CD8-positive, alpha-beta memory T cell (primary cell): ENCODE measurements around the gene BCL2L1. TPM values are rescaled to one million over a fixed set of nuclear protein-coding genes. Genes with fewer than 3 reads are reported as not detected.

ENCODE experiments used
- polyA plus RNA-seq: library from polyadenylated mRNA; unstranded; fragments of 300-500 nt; fragmentation: Illumina TruSeq; gene quantifications from one replicate; pipeline ENCODE4 v1.2.3, GENCODE V29; 2021
- total RNA-seq, 2 experiments: library from RNA; stranded (reverse); gene quantifications; one replicate each; pipeline ENCODE4 v1.2.3, GENCODE V29; 2021

BCL2L1 gene
- total and polyA plus RNA-seq, 3 experiments from 2014 or later = 32.1 to 328 (median 328) TPM

Other genes with a start within 250 kb of the BCL2L1 start
- gene DEFB124, start 247.7 kb downstream of the BCL2L1 start, total RNA-seq = not detected
- gene DEFB124, start 247.7 kb downstream of the BCL2L1 start, polyA plus RNA-seq = not detected
- not detected for gene REM1, start 247.6 kb downstream of the BCL2L1 start, total RNA-seq
- not detected for gene REM1, start 247.6 kb downstream of the BCL2L1 start, polyA plus RNA-seq
- 100 to 1,000 TPM; 153 to 167 TPM for gene HM13, start 208.4 kb downstream of the BCL2L1 start, total RNA-seq
- 166 TPM for gene HM13, start 208.4 kb downstream of the BCL2L1 start, polyA plus RNA-seq
- gene ID1, start 117.6 kb downstream of the BCL2L1 start, total RNA-seq = under 1 TPM; 0.55 to 0.72 TPM
- 2.2 TPM for gene ID1, start 117.6 kb downstream of the BCL2L1 start, polyA plus RNA-seq
- gene COX4I2, start 85.0 kb downstream of the BCL2L1 start, total RNA-seq = not detected
- gene COX4I2, start 85.0 kb downstream of the BCL2L1 start, polyA plus RNA-seq = not detected
- 10 to 100 TPM; 60.3 to 62.7 TPM for gene TPX2, start 16.4 kb upstream of the BCL2L1 start, total RNA-seq
- 1.1 TPM for gene TPX2, start 16.4 kb upstream of the BCL2L1 start, polyA plus RNA-seq
- gene MYLK2, start 96.5 kb upstream of the BCL2L1 start, total RNA-seq = under 1 TPM; 0.13 to 0.24 TPM
- not detected for gene MYLK2, start 96.5 kb upstream of the BCL2L1 start, polyA plus RNA-seq
- not detected for gene FOXS1, start 122.7 kb upstream of the BCL2L1 start, total RNA-seq
- gene FOXS1, start 122.7 kb upstream of the BCL2L1 start, polyA plus RNA-seq = not detected
- not detected for gene DUSP15, start 147.7 kb upstream of the BCL2L1 start, total RNA-seq
- not detected for gene DUSP15, start 147.7 kb upstream of the BCL2L1 start, polyA plus RNA-seq
- gene TTLL9, start 147.8 kb upstream of the BCL2L1 start, total RNA-seq = not detected
- gene TTLL9, start 147.8 kb upstream of the BCL2L1 start, polyA plus RNA-seq = not detected
- gene PDRG1, start 229.2 kb upstream of the BCL2L1 start, total RNA-seq = 10 to 100 TPM; 23.9 TPM
- gene PDRG1, start 229.2 kb upstream of the BCL2L1 start, polyA plus RNA-seq = 22.4 TPM
- gene XKR7, start 245.3 kb upstream of the BCL2L1 start, total RNA-seq = not detected
- gene XKR7, start 245.3 kb upstream of the BCL2L1 start, polyA plus RNA-seq = 0.02 TPM